IMR-90 (cell line): ENCODE data around the gene TRMT6.

Experiments used
- BHLHE40 ChIP-seq: fragments of 150-350 bp; IDR thresholded peaks from 2 replicates; pipeline ENCODE4 v1.6.1; 2016; ENCODE audit warnings: mild to moderate bottlenecking, low read depth, low read length
- CEBPB ChIP-seq: IDR thresholded peaks from 2 replicates; pipeline ENCODE4 v1.6.1; 2012; ENCODE audit warnings: low read depth, low read length, improper control_type of control experiment
- CHD1 ChIP-seq: IDR thresholded peaks from 2 replicates; pipeline ENCODE4 v1.6.1; 2012; ENCODE audit warnings: low read depth, low read length, improper control_type of control experiment
- ELK1 ChIP-seq: fragments of 150-350 bp; IDR thresholded peaks from 2 replicates; pipeline ENCODE4 v1.6.1; 2016; ENCODE audit warnings: low read depth, mild to moderate bottlenecking, low read length, moderate library complexity, borderline replicate concordance
- FOS ChIP-seq: fragments of 150-350 bp; IDR thresholded peaks from 2 replicates; pipeline ENCODE4 v1.6.1; 2016; ENCODE audit warnings: low read depth, low read length
- MAFK ChIP-seq: IDR thresholded peaks from 2 replicates; pipeline ENCODE4 v1.6.1; 2012; ENCODE audit warnings: low read depth, low read length, improper control_type of control experiment
- MXI1 ChIP-seq: IDR thresholded peaks from 2 replicates; pipeline ENCODE4 v1.6.1; 2012; ENCODE audit warnings: low read depth, mild to moderate bottlenecking, low read length, moderate library complexity, borderline replicate concordance
- POLR2A ChIP-seq: IDR thresholded peaks from 2 replicates; pipeline ENCODE4 v1.6.1; 2012; ENCODE audit warnings: mild to moderate bottlenecking, low read depth, low read length
- RAD21 ChIP-seq: IDR thresholded peaks from 2 replicates; pipeline ENCODE4 v1.6.1; 2012; ENCODE audit warnings: low read length, improper control_type of control experiment
- RCOR1 ChIP-seq: IDR thresholded peaks from 2 replicates; pipeline ENCODE4 v1.6.1; 2012; ENCODE audit warnings: mild to moderate bottlenecking, low read length, improper control_type of control experiment; ENCODE audit not compliant: insufficient replicate concordance
- RFX5 ChIP-seq: IDR thresholded peaks from 2 replicates; pipeline ENCODE4 v1.8.0; 2012; ENCODE audit warnings: low read depth, mild to moderate bottlenecking, low read length, moderate library complexity
- TF ChIP-seq, protein P1 (sequence below): fragments of 150-350 bp; IDR thresholded peaks from 2 replicates; pipeline ENCODE4 v1.6.1; 2017; ENCODE audit warnings: mild to moderate bottlenecking, antibody characterized with exemption, low read length, low read depth
- TF ChIP-seq, protein P2 (sequence below): conservative IDR thresholded peaks from 2 replicates; pipeline ENCODE4 v1.5.1; 2012; ENCODE audit warnings: mild to moderate bottlenecking, low read depth, low read length, improper control_type of control experiment

GRCh38 chr20:5933802-5934436 is 16.4 kb downstream of the TRMT6 start:
- TF ChIP-seq MXI1 = no peak
- TF ChIP-seq, protein P1, sequence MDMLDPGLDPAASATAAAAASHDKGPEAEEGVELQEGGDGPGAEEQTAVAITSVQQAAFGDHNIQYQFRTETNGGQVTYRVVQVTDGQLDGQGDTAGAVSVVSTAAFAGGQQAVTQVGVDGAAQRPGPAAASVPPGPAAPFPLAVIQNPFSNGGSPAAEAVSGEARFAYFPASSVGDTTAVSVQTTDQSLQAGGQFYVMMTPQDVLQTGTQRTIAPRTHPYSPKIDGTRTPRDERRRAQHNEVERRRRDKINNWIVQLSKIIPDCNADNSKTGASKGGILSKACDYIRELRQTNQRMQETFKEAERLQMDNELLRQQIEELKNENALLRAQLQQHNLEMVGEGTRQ = no peak
- TF ChIP-seq, protein P2, sequence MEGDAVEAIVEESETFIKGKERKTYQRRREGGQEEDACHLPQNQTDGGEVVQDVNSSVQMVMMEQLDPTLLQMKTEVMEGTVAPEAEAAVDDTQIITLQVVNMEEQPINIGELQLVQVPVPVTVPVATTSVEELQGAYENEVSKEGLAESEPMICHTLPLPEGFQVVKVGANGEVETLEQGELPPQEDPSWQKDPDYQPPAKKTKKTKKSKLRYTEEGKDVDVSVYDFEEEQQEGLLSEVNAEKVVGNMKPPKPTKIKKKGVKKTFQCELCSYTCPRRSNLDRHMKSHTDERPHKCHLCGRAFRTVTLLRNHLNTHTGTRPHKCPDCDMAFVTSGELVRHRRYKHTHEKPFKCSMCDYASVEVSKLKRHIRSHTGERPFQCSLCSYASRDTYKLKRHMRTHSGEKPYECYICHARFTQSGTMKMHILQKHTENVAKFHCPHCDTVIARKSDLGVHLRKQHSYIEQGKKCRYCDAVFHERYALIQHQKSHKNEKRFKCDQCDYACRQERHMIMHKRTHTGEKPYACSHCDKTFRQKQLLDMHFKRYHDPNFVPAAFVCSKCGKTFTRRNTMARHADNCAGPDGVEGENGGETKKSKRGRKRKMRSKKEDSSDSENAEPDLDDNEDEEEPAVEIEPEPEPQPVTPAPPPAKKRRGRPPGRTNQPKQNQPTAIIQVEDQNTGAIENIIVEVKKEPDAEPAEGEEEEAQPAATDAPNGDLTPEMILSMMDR = no peak
- no peak for TF ChIP-seq POLR2A
- TF ChIP-seq BHLHE40 = no peak
- no peak for TF ChIP-seq RCOR1
- no peak for TF ChIP-seq ELK1
- TF ChIP-seq MAFK = no peak
- no peak for TF ChIP-seq FOS
- no peak for TF ChIP-seq CHD1
- no peak for TF ChIP-seq CEBPB
- TF ChIP-seq RAD21 = no peak
- no peak for TF ChIP-seq RFX5
